ENCODE data around the gene ACTN4. TPM values are rescaled to one million over a fixed set of nuclear protein-coding genes. Genes with fewer than 3 reads are reported as not detected.

Gene ACTN4
- total and polyA plus RNA-seq, 10 of the 15 experiments (the other 5 are each of a cell fraction or from before 2014, with no cell fraction given) = 2.4 to 293 (median 72.5) TPM

DNA sequence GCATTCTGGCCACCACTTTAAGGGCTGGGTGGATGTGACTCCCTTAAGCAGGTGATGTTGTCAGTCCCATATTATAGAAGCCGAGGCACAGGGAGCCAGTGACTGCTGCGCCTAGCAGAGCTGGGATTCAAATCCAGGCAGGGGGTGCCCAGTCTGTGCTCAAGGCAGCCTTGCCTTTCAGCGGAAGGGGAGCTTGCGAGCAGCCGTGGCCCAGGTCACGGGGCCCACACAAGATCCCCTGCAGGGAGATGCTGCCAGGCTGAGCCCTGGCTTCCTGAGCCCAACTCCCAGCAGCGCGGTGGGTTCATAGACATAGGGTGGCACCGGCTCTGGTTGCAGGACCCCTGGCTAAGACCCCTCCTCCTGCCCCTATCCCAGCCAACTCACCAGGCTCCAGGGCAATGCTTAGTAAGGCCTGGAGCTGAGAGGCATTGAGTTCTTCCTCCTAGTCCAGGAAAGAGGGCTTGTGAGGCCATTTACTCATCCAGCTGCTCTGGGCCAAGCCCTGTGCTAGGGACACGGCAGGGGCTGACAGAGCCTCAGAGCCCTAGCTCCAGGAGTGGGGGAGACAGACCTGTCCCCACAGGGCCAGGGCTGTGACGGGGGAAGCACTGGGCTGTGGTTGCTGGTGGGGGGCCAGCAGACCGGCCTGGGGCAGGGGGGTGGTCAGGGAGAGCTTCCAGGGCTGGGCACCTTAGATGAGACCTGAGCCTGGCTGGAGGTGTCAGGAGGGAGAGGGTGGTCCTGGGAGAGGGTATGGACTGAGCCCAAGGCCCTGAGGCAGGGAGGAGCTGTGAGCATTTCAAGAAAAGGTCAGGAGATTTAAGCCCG lies 87.2 kb downstream of the ACTN4 start:
- RAD21 ChIA-PET (ENCODE audit: unreplicated experiment) = interaction anchor here (0.7 to 1.8 kb wide), 6 partner anchors 100 to 332 kb away, joined by 3 to 11 read pairs (median 4); partner anchors contain the start of genes FAM98C, MRPS12, RINL and SARS2
- H3K36me3 ChIP-seq (ENCODE audit: control insufficient read depth in 2 of 2, insufficient read depth in 2 of 2, low read length in 1 of 2) = peaks cover 0 to 1% of the 10 kb centered on the region in 2 experiments; a peak in 1 of 4 replicates
- H3K9ac ChIP-seq (ENCODE audit: control insufficient read depth, insufficient read depth, low read length) = peak overlapping the region; percentile 5; the same call in 1 of the 2 replicates
- H2AFZ ChIP-seq (ENCODE audit: control insufficient read depth, low read depth, low read length) = peak overlapping the region; percentile 35
- DNase-seq (ENCODE audit: low read depth, low spot score) = peak; percentile 25
- POLR2A ChIA-PET = interaction anchor here (0.6 to 1.3 kb wide), 9 partner anchors 10 to 692 kb away, joined by 3 to 5 read pairs (median 3); partner anchors contain the start of genes ECH1, MRPS12 and SARS2
- no peaks in the 10 kb centered on the region; the same call in 1 of the 2 replicates for H3K79me2 ChIP-seq (ENCODE audit: control insufficient read depth, insufficient read depth, low read length)
- peak; percentile 34 for ATAC-seq
- 6% methylated on average over 12 of the region's 13 CpGs for WGBS (ENCODE audit: insufficient coverage, insufficient replicate concordance, low lambda C conversion rate, missing lambda C conversion rate)
- in situ Hi-C loops (cut with MboI) (loop anchor here (5.0 kb wide), 1 partner anchor 198 kb away; the partner anchor contains the start of genes MRPS12 and SARS2), intact Hi-C loops (cut with micrococcal nuclease; ENCODE audit: unreplicated experiment) (loop anchor here (10.0 kb wide), 1 partner anchor 220 kb away; no protein-coding TSS in a partner anchor)
- peak overlapping the region; percentile 57; the same call in 1 of the 2 replicates for H3K4me3 ChIP-seq
- CTCF ChIA-PET = interaction anchor here (0.6 to 3.2 kb wide), 12 partner anchors 24 to 228 kb away, joined by 3 to 20 read pairs (median 4); partner anchors contain the start of genes MRPS12, RINL and SARS2
- peak; percentile 91 for FAIRE-seq
- SMC1A ChIA-PET (ENCODE audit: uncharacterized antibody, unreplicated experiment) = interaction anchor here (0.9 to 1.5 kb wide), 6 partner anchors 97 to 332 kb away, joined by 3 to 4 read pairs (median 4); partner anchors contain the start of genes ECH1, FAM98C, MRPS12 and SARS2
- no peaks in the 10 kb centered on the region for H3K9me3 ChIP-seq (replicated peaks; ENCODE audit: control insufficient read depth, insufficient read depth, low read length)
- H3K4me1 ChIP-seq (ENCODE audit: control insufficient read depth, insufficient read depth, low read length) = peaks cover 22% of the 10 kb centered on the region
- peak overlapping the region; percentile 41 for H3K27ac ChIP-seq (ENCODE audit: control insufficient read depth, insufficient read depth)
- BruUV-seq (replicated peaks) = no TSS peak
- no peaks in the 10 kb centered on the region for H4K20me1 ChIP-seq (ENCODE audit: control insufficient read depth, insufficient read depth)
- no peaks in the 10 kb centered on the region for H3K27me3 ChIP-seq (replicated peaks in 1 of 2; ENCODE audit: control insufficient read depth in 2 of 2, insufficient read depth in 2 of 2, low read length in 1 of 2)
- peak overlapping the region; percentile 72 for H3K4me2 ChIP-seq (ENCODE audit: control insufficient read depth, insufficient read depth)
- TF ChIP-seq ZNF274 (IDR thresholded peaks at IDR 0.05; ENCODE audit: insufficient read depth, insufficient read length) (no peak), RB1 (IDR thresholded peaks at IDR 0.05; ENCODE audit: borderline replicate concordance) (no peak), NR2C1 (IDR thresholded peaks at IDR 0.05) (no peak), POLR2A (IDR thresholded peaks at IDR 0.05; ENCODE audit: low read depth, low read length) (peak; percentile 44), RCOR1 (conservative IDR thresholded peaks at IDR 0.05; ENCODE audit: low read depth, low read length) (no peak), SPI1 (IDR thresholded peaks at IDR 0.05; ENCODE audit: borderline replicate concordance, insufficient read depth, low read depth, low read length) (peak; percentile 35; the same call in 1 of the 2 replicates), ASH2L (IDR thresholded peaks at IDR 0.05; ENCODE audit: borderline replicate concordance, low read depth) (no peak), PAX5 (IDR thresholded peaks at IDR 0.05; ENCODE audit: borderline replicate concordance, low read depth, low read length) (no peak), NR2F1 (conservative IDR thresholded peaks at IDR 0.05) (no peak)
- TF ChIP-seq, protein P1, sequence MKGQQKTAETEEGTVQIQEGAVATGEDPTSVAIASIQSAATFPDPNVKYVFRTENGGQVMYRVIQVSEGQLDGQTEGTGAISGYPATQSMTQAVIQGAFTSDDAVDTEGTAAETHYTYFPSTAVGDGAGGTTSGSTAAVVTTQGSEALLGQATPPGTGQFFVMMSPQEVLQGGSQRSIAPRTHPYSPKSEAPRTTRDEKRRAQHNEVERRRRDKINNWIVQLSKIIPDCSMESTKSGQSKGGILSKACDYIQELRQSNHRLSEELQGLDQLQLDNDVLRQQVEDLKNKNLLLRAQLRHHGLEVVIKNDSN (IDR thresholded peaks at IDR 0.05; ENCODE audit: borderline replicate concordance, extremely low read length, insufficient read depth, low read depth, low read length) = peak; percentile 29
- TF ChIP-seq, protein P2, sequence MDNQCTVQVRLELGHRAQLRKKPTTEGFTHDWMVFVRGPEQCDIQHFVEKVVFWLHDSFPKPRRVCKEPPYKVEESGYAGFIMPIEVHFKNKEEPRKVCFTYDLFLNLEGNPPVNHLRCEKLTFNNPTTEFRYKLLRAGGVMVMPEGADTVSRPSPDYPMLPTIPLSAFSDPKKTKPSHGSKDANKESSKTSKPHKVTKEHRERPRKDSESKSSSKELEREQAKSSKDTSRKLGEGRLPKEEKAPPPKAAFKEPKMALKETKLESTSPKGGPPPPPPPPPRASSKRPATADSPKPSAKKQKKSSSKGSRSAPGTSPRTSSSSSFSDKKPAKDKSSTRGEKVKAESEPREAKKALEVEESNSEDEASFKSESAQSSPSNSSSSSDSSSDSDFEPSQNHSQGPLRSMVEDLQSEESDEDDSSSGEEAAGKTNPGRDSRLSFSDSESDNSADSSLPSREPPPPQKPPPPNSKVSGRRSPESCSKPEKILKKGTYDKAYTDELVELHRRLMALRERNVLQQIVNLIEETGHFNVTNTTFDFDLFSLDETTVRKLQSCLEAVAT (IDR thresholded peaks at IDR 0.05) = no peak
- TF ChIP-seq, protein P3, sequence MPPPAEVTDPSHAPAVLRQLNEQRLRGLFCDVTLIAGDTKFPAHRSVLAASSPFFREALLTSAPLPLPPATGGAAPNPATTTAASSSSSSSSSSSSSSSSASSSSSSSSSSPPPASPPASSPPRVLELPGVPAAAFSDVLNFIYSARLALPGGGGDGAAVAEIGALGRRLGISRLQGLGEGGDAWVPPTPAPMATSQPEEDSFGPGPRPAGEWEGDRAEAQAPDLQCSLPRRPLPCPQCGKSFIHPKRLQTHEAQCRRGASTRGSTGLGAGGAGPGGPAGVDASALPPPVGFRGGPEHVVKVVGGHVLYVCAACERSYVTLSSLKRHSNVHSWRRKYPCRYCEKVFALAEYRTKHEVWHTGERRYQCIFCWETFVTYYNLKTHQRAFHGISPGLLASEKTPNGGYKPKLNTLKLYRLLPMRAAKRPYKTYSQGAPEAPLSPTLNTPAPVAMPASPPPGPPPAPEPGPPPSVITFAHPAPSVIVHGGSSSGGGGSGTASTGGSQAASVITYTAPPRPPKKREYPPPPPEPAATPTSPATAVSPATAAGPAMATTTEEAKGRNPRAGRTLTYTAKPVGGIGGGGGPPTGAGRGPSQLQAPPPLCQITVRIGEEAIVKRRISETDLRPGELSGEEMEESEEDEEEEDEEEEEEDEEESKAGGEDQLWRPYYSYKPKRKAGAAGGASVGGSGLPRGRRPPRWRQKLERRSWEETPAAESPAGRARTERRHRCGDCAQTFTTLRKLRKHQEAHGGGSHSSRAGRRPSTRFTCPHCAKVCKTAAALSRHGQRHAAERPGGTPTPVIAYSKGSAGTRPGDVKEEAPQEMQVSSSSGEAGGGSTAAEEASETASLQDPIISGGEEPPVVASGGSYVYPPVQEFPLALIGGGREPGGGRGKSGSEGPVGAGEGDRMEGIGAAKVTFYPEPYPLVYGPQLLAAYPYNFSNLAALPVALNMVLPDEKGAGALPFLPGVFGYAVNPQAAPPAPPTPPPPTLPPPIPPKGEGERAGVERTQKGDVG (CRISPR knock-in tag; IDR thresholded peaks at IDR 0.05) = no peak
- TF ChIP-seq, protein P4, sequence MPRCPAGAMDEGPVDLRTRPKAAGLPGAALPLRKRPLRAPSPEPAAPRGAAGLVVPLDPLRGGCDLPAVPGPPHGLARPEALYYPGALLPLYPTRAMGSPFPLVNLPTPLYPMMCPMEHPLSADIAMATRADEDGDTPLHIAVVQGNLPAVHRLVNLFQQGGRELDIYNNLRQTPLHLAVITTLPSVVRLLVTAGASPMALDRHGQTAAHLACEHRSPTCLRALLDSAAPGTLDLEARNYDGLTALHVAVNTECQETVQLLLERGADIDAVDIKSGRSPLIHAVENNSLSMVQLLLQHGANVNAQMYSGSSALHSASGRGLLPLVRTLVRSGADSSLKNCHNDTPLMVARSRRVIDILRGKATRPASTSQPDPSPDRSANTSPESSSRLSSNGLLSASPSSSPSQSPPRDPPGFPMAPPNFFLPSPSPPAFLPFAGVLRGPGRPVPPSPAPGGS (IDR thresholded peaks at IDR 0.05; ENCODE audit: borderline replicate concordance, insufficient read depth, low read depth, low read length, poor library complexity, severe bottlenecking) = no peak

Measured in GM12878 (cell line).